DMS114 treated with DMSO at 0.1 percent for 48 hours (cell line): Measurements from ENCODE around the gene NBPF1.
"Not testable (repeated sequence)": the region's sequence is repeated elsewhere in the genome, so short reads cannot be mapped to it uniquely, and the experiment has no call there.

Source experiments
- DNase-seq: peaks from one replicate; lab custom pipeline; 2025; ENCODE audit not compliant: unreplicated experiment; lab: John Stamatoyannopoulos, UW

Gene NBPF1

DNA sequence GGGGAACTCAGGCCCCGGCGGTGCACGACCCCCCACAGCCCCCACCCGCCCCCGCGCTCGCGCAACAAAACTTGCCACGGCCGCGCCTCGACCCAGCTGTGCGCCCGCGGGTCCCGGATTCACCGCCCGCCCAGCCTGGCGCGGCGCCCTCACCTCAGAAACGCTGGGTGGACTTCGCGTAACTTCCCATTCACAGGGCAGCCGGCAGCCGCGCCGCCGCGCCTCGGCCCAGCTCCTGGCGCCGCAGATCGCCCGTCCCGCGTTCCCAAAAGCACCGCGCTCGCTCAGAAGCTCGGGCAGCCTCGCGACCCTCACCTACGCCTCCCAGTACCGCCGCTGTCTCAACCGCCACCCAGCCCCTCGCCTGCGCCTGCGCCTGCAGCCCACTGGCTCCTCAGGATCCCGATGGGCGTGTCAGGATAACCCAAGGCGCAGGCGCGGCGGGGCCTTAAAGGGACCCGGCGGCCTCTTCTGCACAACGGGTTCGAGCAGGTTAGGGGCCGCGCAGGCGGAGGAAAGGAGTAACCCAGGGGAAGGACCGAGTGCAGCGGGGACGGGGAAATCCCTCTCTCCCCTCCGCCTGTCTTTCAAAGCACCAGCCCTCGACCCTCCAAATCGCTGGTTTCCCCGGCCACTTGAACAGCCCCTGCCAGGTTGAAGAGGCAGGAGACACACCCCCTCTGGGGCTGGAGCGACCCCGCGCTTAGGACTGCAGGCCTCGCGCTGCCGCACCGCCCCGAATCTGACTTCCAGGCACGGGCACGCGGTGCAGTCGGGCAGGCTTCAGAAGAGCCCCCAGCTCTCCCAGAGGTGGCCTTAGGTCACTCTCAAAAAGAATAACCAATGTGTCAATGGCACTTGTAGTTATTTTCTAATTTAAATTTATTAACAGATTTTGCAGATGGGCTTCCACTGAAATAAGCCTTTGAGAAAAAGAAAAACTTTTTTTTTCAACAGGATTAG lies at the start of gene NBPF1:
Gene NBPF1, minus strand, starts transcription at position 380 of the 963 bp plus-strand sequence.
- DNase-seq = peak; percentile 97

GRCh38 chr1:16658234-16658633 lies 44.9 kb upstream of the NBPF1 start:
- not testable (repeated sequence) for DNase-seq

- DNase-seq = not testable (repeated sequence)
Measured at GRCh38 chr1:16656981-16657683, 43.8 kb upstream of the NBPF1 start.

GRCh38 chr1:16656574-16656973 lies 43.2 kb upstream of the NBPF1 start:
- not testable (repeated sequence) for DNase-seq

DNA sequence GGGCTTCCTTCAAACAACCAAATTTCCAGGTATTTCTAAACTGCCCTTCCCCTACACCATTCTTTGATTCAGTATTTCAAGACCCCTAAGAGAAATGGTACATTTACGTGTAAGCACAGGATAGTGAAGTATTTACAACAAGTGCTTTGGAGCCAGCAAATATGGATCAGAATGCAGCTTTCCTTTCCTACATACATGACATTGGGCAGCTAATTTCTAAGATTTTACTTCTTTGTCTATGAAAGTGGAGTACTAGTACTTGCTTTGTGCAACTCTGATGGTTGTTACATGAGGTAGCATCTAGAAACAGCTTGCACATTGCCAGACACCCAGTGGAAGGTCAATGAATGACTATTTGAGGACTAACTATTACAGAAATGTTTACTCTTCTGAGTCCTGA lies 38.2 kb upstream of the NBPF1 start:
- not testable (repeated sequence) for DNase-seq

GRCh38 chr1:16649960-16650359 lies 36.6 kb upstream of the NBPF1 start:
- not testable (repeated sequence) for DNase-seq

DNA sequence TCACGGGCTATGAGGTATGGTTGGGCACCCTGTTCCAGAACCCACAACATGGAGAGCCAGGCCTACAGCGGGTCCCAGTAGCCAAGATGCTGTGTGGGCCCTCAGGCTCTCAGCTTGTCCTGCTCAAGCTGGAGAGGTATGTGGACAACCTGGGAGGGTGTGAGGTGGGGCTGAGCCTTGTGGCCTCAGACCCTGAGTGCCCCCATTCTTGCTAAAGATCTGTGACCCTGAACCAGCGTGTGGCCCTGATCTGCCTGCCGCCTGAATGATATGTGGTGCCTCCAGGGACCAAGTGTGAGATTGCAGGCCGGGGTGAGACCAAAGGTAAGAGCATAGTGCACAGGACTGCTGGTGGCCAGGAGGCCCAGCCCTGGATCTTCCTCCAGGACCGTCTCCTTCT lies 36.0 kb upstream of the NBPF1 start:
- DNase-seq = not testable (repeated sequence)

GRCh38 chr1:16648756-16649155 lies 35.4 kb upstream of the NBPF1 start:
- not testable (repeated sequence) for DNase-seq

DNA sequence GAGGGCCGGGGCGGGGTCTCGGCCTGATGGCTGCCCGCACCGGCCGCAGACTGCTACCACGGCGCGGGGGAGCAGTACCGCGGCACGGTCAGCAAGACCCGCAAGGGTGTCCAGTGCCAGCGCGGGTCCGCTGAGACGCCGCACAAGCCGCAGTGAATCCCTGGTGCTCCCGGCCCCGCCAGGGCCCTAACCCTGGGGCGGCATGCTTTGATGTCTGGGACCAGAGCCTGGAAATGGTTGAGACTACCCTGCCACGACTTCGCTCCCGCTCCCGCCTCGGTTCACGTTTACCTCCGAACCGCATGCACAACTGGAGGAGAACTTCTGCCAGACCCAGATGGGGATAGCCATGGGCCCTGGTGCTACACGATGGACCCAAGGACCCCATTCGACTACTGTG lies 34.9 kb upstream of the NBPF1 start:
- not testable (repeated sequence) for DNase-seq

DNA sequence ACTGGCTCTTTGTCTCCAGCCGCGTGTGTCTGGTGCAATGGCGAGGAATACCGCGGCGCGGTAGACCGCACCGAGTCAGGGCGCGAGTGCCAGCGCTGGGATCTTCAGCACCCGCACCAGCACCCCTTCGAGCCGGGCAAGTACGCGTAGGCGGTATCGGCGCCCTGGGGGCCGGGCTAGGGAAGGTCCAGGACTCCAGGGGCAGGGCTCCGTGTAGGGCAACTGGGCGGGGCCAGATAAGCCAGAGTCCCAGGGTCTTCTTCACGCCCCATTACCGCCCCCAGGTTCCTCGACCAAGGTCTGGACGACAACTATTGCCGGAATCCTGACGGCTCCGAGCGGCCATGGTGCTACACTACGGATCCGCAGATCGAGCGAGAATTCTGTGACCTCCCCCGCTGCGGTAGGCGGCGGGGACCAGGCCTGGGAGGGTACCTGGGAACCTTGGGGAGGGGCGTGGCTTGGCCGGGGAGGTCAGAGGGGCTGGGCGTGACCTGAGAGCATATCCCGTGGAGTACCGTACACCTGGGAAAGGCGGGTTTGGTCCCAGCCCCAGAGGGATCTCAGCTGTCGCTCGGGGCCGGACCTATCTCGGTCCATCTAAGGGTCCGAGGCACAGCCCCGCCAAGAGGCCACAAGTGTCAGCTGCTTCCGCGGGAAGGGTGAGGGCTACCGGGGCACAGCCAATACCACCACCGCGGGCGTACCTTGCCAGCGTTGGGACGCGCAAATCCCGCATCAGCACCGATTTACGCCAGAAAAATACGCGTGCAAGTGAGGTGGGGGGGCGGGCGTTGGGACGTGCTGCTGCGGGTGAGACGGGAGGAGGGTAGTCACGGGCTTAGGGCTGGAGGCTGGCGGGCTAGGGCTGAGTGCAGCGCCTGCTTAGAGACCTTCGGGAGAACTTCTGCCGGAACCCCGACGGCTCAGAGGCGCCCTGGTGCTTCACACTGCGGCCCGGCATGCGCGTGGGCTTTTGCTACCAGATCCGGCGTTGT lies 34.1 kb upstream of the NBPF1 start:
- DNase-seq = not testable (repeated sequence)

- not testable (repeated sequence) for DNase-seq
Measured at GRCh38 chr1:16646716-16647115, 33.4 kb upstream of the NBPF1 start.

GRCh38 chr1:16646061-16646664 lies 32.8 kb upstream of the NBPF1 start:
- DNase-seq = not testable (repeated sequence)

DNA sequence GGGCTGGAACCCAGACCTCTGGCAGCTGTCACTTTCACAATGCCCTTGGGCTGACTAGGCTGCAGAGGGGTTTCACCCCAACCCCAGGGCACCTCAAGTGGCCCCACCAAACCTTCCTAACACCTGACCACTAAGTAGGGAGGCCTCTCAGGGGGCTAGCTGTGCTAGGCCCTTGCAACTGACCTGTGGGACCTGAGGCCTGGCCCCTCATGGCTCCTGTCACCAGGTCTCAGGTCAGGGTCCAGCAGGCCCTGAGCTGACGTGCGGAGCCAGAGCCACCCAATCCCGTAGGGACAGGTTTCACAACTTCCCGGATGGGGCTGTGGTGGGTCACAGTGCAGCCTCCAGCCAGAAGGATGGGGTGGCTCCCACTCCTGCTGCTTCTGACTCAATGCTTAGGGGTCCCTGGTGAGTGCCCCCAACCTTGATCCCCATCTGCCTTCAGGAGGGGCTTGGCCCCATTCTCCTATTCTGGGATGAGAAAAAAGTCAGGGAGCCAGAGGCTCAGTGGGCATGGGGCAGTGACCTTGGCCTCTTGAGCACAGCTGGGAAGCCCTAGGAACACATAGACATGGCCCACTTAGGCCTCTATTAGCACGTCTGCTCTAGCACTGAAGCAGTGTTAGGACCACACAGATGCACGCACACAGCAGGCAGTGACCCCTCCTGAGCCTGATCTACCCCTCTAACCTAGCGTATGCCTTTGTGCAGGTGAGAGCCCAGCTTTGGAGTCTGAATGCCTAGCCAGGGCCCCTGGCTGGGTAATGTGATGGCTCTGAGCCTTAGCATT lies 32.1 kb upstream of the NBPF1 start:
- not testable (repeated sequence) for DNase-seq

- peak; percentile 94 for DNase-seq
Measured at GRCh38 chr1:16644482-16645270, 31.3 kb upstream of the NBPF1 start.

DNA sequence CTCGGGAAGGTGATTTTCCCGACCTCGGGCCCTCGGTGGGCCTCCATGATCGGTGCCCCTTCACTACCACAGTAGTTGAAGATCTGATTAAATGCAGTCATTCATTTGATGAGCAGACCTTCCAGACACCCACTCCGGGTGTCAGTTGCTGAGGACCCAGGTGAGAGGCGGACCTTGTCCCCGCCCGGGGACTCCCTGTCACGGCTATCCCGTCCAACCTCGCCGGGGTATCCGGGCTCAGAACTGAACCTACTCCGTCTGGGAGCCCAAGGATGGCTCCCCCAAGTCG lies 30.8 kb upstream of the NBPF1 start:
- DNase-seq = no peak

GRCh38 chr1:16643476-16644192 lies 30.3 kb upstream of the NBPF1 start:
- DNase-seq = not testable (repeated sequence)

- DNase-seq = not testable (repeated sequence)
Measured at GRCh38 chr1:16643001-16643411, 29.6 kb upstream of the NBPF1 start.
